ENCODE measurements around the gene ATP5F1C. TPM values are rescaled to one million over a fixed set of nuclear protein-coding genes. Genes with fewer than 3 reads are reported as not detected.
"Not testable (repeated sequence)": the region's sequence is repeated elsewhere in the genome, so short reads cannot be mapped to it uniquely, and the experiment has no call there.

ATP5F1C gene
- total and polyA plus RNA-seq, 2 donors (not counting 1 experiment from before 2014, with no cell fraction given), result 114 to 116 TPM

GRCh38 chr10:7810443-7810842 lies 22.5 kb downstream of the ATP5F1C start:
- intact Hi-C loops (cut with micrococcal nuclease), result no loop called here
- CTCF ChIA-PET, result no interaction called here

DNA sequence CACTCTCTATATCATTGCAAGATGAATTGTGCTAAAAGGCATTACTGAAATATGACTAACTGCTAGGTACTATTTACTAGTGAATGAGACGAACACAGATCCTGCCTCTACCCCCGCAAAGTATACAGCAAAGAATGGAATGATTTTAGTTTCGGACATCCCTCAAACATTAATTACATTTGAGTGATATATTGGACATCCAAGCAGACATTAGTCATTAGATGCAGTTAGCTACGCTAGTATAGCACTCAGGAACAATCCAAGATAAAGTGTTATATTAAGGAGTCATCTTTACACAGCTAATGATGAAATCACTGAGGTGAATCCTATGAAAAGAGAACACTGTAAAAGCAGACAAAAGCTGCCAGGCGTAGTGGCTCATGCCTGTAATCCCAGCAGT lies 23.0 kb downstream of the ATP5F1C start:
- Histone ChIP-seq H3K36me3 (replicated peaks in 1 of 2; ENCODE audit: control extremely low read depth in 1 of 2, control insufficient read depth in 1 of 2, extremely low read depth in 1 of 2, insufficient read depth in 2 of 2, low read length in 1 of 2) (peaks cover 4 to 14% of the 10 kb centered on the region in 2 experiments), H3K4me3 (ENCODE audit: control extremely low read depth in 1 of 5, extremely low read depth in 1 of 5, insufficient read depth in 1 of 5, low read depth in 2 of 5, low read length in 4 of 5) (no peak overlapping the region), H2AFZ (ENCODE audit: insufficient read depth, low read depth, low read length, poor library complexity, severe bottlenecking) (no peak overlapping the region), H4K20me1 (ENCODE audit: control insufficient read depth, insufficient read depth, low read length, poor library complexity, severe bottlenecking) (no peaks in the 10 kb centered on the region), H3K9me3 (ENCODE audit: control extremely low read depth in 1 of 3, control insufficient read depth in 2 of 3, insufficient read depth in 1 of 3, low read length in 2 of 3) (no peaks in the 10 kb centered on the region), H3K27me3 (replicated peaks in 1 of 4; ENCODE audit: control extremely low read depth in 1 of 4, control insufficient read depth in 3 of 4, insufficient read depth in 4 of 4, low read length in 3 of 4) (peaks cover 0 to 16% (median 1%) of the 10 kb centered on the region in 4 experiments), H3K9ac (ENCODE audit: low read length) (no peak overlapping the region), H3K79me2 (ENCODE audit: control insufficient read depth, insufficient read depth, low read length) (no peaks in the 10 kb centered on the region), H3K27ac (ENCODE audit: low read length in 2 of 2) (no peak overlapping the region), H3K4me2 (replicated peaks; ENCODE audit: low read depth, low read length, poor library complexity, severe bottlenecking) (no peak overlapping the region), H3K4me1 (ENCODE audit: control insufficient read depth in 2 of 2, insufficient read depth in 2 of 2, low read length in 2 of 2) (no peaks in the 10 kb centered on the region)
- Mint-ChIP-seq H3K9me3 (ENCODE audit: insufficient read depth) (no peaks in the 10 kb centered on the region), H3K4me3 (no peak overlapping the region), H3K27me3 (peaks cover 12% of the 10 kb centered on the region), H3K4me1 (no peaks in the 10 kb centered on the region), H3K27ac (no peak overlapping the region)
- WGBS (ENCODE audit: insufficient coverage), result 92% methylated on average over 1 of the region's 5 CpGs
- no peak for DNase-seq
- intact Hi-C loops (cut with micrococcal nuclease), result no loop called here
- ChIA-PET POLR2A (no interaction called here), CTCF (no interaction called here)
- no peak for TF ChIP-seq EZH2 (IDR thresholded peaks at IDR 0.05; ENCODE audit: borderline replicate concordance, insufficient read depth, low read depth, low read length, poor library complexity, severe bottlenecking)
- TF ChIP-seq, protein P1, sequence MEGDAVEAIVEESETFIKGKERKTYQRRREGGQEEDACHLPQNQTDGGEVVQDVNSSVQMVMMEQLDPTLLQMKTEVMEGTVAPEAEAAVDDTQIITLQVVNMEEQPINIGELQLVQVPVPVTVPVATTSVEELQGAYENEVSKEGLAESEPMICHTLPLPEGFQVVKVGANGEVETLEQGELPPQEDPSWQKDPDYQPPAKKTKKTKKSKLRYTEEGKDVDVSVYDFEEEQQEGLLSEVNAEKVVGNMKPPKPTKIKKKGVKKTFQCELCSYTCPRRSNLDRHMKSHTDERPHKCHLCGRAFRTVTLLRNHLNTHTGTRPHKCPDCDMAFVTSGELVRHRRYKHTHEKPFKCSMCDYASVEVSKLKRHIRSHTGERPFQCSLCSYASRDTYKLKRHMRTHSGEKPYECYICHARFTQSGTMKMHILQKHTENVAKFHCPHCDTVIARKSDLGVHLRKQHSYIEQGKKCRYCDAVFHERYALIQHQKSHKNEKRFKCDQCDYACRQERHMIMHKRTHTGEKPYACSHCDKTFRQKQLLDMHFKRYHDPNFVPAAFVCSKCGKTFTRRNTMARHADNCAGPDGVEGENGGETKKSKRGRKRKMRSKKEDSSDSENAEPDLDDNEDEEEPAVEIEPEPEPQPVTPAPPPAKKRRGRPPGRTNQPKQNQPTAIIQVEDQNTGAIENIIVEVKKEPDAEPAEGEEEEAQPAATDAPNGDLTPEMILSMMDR (IDR thresholded peaks at IDR 0.05), result no peak
- no peak for ATAC-seq (ENCODE audit: low read depth)

More at GRCh38 chr10:7810443-7810842, 22.5 kb downstream of the ATP5F1C start:
- no peaks in the 10 kb centered on the region for H3K9me3 Mint-ChIP-seq (ENCODE audit: insufficient read depth)
- POLR2A ChIA-PET, result no interaction called here
- H3K4me3 Mint-ChIP-seq, result no peak overlapping the region
- no peak for ATAC-seq (ENCODE audit: low read depth)
- no peak overlapping the region for H3K27ac ChIP-seq (ENCODE audit: low read length in 2 of 2)
- no peaks in the 10 kb centered on the region for H4K20me1 ChIP-seq (ENCODE audit: control insufficient read depth, insufficient read depth, low read length, poor library complexity, severe bottlenecking)
- no peaks in the 10 kb centered on the region for H3K79me2 ChIP-seq (ENCODE audit: control insufficient read depth, insufficient read depth, low read length)
- H3K27ac Mint-ChIP-seq, result no peak overlapping the region
- H2AFZ ChIP-seq (ENCODE audit: insufficient read depth, low read depth, low read length, poor library complexity, severe bottlenecking), result no peak overlapping the region
- H3K27me3 Mint-ChIP-seq, result peaks cover 10% of the 10 kb centered on the region
- DNase-seq, result no peak
- H3K4me1 Mint-ChIP-seq, result no peaks in the 10 kb centered on the region
- H3K4me3 ChIP-seq (ENCODE audit: control extremely low read depth in 1 of 5, extremely low read depth in 1 of 5, insufficient read depth in 1 of 5, low read depth in 2 of 5, low read length in 4 of 5), result no peak overlapping the region
- WGBS (ENCODE audit: insufficient coverage), result 87% methylated on average over 7 of the region's 7 CpGs
- H3K4me1 ChIP-seq (ENCODE audit: control insufficient read depth in 2 of 2, insufficient read depth in 2 of 2, low read length in 2 of 2), result no peaks in the 10 kb centered on the region
- no peak overlapping the region for H3K9ac ChIP-seq (ENCODE audit: low read length)
- no peaks in the 10 kb centered on the region for H3K9me3 ChIP-seq (ENCODE audit: control extremely low read depth in 1 of 3, control insufficient read depth in 2 of 3, insufficient read depth in 1 of 3, low read length in 2 of 3)
- H3K36me3 ChIP-seq (replicated peaks in 1 of 2; ENCODE audit: control extremely low read depth in 1 of 2, control insufficient read depth in 1 of 2, extremely low read depth in 1 of 2, insufficient read depth in 2 of 2, low read length in 1 of 2), result peaks cover 4 to 15% of the 10 kb centered on the region in 2 experiments
- H3K4me2 ChIP-seq (replicated peaks; ENCODE audit: low read depth, low read length, poor library complexity, severe bottlenecking), result no peak overlapping the region
- peaks cover 0 to 12% (median 1%) of the 10 kb centered on the region in 4 experiments for H3K27me3 ChIP-seq (replicated peaks in 1 of 4; ENCODE audit: control extremely low read depth in 1 of 4, control insufficient read depth in 3 of 4, insufficient read depth in 4 of 4, low read length in 3 of 4)
- TF ChIP-seq, protein P1 (IDR thresholded peaks at IDR 0.05), result no peak
- no peak for TF ChIP-seq EZH2 (IDR thresholded peaks at IDR 0.05; ENCODE audit: borderline replicate concordance, insufficient read depth, low read depth, low read length, poor library complexity, severe bottlenecking)

GRCh38 chr10:7811743-7812142 lies 23.8 kb downstream of the ATP5F1C start:
- 86% methylated on average over 7 of the region's 7 CpGs for WGBS (ENCODE audit: insufficient coverage)
- intact Hi-C loops (cut with micrococcal nuclease); CTCF ChIA-PET: not testable (repeated sequence)

More at GRCh38 chr10:7811743-7812142, 23.8 kb downstream of the ATP5F1C start:
- H4K20me1 ChIP-seq (ENCODE audit: control insufficient read depth, insufficient read depth, low read length, poor library complexity, severe bottlenecking); H3K79me2 ChIP-seq (ENCODE audit: control insufficient read depth, insufficient read depth, low read length); H3K4me1 ChIP-seq (ENCODE audit: control insufficient read depth in 2 of 2, insufficient read depth in 2 of 2, low read length in 2 of 2); H3K27ac Mint-ChIP-seq; H3K4me2 ChIP-seq (replicated peaks; ENCODE audit: low read depth, low read length, poor library complexity, severe bottlenecking); DNase-seq; POLR2A ChIA-PET; H3K9me3 ChIP-seq (ENCODE audit: control extremely low read depth in 1 of 3, control insufficient read depth in 2 of 3, insufficient read depth in 1 of 3, low read length in 2 of 3); H3K36me3 ChIP-seq (replicated peaks in 1 of 2; ENCODE audit: control extremely low read depth in 1 of 2, control insufficient read depth in 1 of 2, extremely low read depth in 1 of 2, insufficient read depth in 2 of 2, low read length in 1 of 2); H3K9me3 Mint-ChIP-seq (ENCODE audit: insufficient read depth); H3K27ac ChIP-seq (ENCODE audit: low read length in 2 of 2); ATAC-seq (ENCODE audit: low read depth); H3K4me3 Mint-ChIP-seq; H3K9ac ChIP-seq (ENCODE audit: low read length); H3K4me1 Mint-ChIP-seq; H2AFZ ChIP-seq (ENCODE audit: insufficient read depth, low read depth, low read length, poor library complexity, severe bottlenecking); H3K4me3 ChIP-seq (ENCODE audit: control extremely low read depth in 1 of 5, extremely low read depth in 1 of 5, insufficient read depth in 1 of 5, low read depth in 2 of 5, low read length in 4 of 5): not testable (repeated sequence)
- H3K27me3 Mint-ChIP-seq, result peaks cover 16% of the 10 kb centered on the region
- H3K27me3 ChIP-seq (replicated peaks in 1 of 4; ENCODE audit: control extremely low read depth in 1 of 4, control insufficient read depth in 3 of 4, insufficient read depth in 4 of 4, low read length in 3 of 4), result peaks cover 0 to 18% (median 1%) of the 10 kb centered on the region in 4 experiments
